OCI-LY3 (cell line): Measurements from ENCODE around the gene DNM3.

Experiments
- EZH2phosphoT487 ChIP-seq: fragments of 200-600 bp; shearing (Covaris generic); IDR thresholded peaks from 2 replicates; pipeline ENCODE4 v1.6.1; 2018; ENCODE audit warnings: antibody characterized with exemption, mixed run types, low read depth
- TF ChIP-seq, protein P1 (sequence below): fragments of 200-600, 300-600 bp; sonication (generic); IDR thresholded peaks from 2 replicates; pipeline ENCODE4 v1.5.1; 2014; ENCODE audit warnings: antibody characterized with exemption, low read length, low read depth

GRCh38 chr1:171966426-171967220 lies 125.3 kb downstream of the DNM3 start:
- TF ChIP-seq, protein P1, sequence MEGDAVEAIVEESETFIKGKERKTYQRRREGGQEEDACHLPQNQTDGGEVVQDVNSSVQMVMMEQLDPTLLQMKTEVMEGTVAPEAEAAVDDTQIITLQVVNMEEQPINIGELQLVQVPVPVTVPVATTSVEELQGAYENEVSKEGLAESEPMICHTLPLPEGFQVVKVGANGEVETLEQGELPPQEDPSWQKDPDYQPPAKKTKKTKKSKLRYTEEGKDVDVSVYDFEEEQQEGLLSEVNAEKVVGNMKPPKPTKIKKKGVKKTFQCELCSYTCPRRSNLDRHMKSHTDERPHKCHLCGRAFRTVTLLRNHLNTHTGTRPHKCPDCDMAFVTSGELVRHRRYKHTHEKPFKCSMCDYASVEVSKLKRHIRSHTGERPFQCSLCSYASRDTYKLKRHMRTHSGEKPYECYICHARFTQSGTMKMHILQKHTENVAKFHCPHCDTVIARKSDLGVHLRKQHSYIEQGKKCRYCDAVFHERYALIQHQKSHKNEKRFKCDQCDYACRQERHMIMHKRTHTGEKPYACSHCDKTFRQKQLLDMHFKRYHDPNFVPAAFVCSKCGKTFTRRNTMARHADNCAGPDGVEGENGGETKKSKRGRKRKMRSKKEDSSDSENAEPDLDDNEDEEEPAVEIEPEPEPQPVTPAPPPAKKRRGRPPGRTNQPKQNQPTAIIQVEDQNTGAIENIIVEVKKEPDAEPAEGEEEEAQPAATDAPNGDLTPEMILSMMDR = no peak
- no peak for TF ChIP-seq EZH2phosphoT487
